GM18499 (cell line): ENCODE measurements around the gene HEXIM1.
A peak's percentile ranks its signal among the peaks of the same experiment; 100 is the strongest.

Source experiments
- ATAC-seq: cut with Tn5 transposase; IDR thresholded peaks from one replicate; pipeline ENCODE4 v1.9.1; 2021; ENCODE audit warnings: moderate number of reproducible peaks; ENCODE audit not compliant: insufficient read depth, unreplicated experiment

HEXIM1 gene

GRCh38 chr17:45144199-45145034, 3.9 kb upstream of the HEXIM1 start:
- no peak for ATAC-seq

- no peak for ATAC-seq
These were observed 3.3 kb upstream of the HEXIM1 start for GRCh38 chr17:45145035-45145389.

- no peak for ATAC-seq
These were observed 2.1 kb upstream of the HEXIM1 start for GRCh38 chr17:45146166-45146565.

- ATAC-seq, result no peak
These were observed 1.7 kb upstream of the HEXIM1 start for GRCh38 chr17:45146592-45146889.

GRCh38 chr17:45146890-45147580, 1.2 kb upstream of the HEXIM1 start:
- ATAC-seq, result no peak

GRCh38 chr17:45147581-45148182, 593 bp upstream of the HEXIM1 start:
- no peak for ATAC-seq

GRCh38 chr17:45149037-45149668, 878 bp downstream of the HEXIM1 start:
- no peak for ATAC-seq

GRCh38 chr17:45149669-45150664, 1.7 kb downstream of the HEXIM1 start:
- no peak for ATAC-seq

GRCh38 chr17:45150911-45151809, 2.9 kb downstream of the HEXIM1 start:
- no peak for ATAC-seq

GRCh38 chr17:45155029-45155428, 6.8 kb downstream of the HEXIM1 start:
- ATAC-seq, result no peak

- ATAC-seq, result no peak
These were observed 7.2 kb downstream of the HEXIM1 start for GRCh38 chr17:45155483-45155882.

GRCh38 chr17:45156242-45156641, 8.0 kb downstream of the HEXIM1 start:
- ATAC-seq, result no peak

- ATAC-seq, result peak; percentile 9
These were observed 12.4 kb downstream of the HEXIM1 start for GRCh38 chr17:45160447-45161287.

GRCh38 chr17:45161288-45162024, 13.2 kb downstream of the HEXIM1 start, which contains the start of gene HEXIM2:
HEXIM2 (plus strand) TSS chr17:45161875; CDS start chr17:45162794, 919 bp downstream.
- peak; percentile 83 for ATAC-seq

- ATAC-seq, result no peak
These were observed 13.9 kb downstream of the HEXIM1 start for GRCh38 chr17:45162025-45162687.

GRCh38 chr17:45164734-45165269, 16.5 kb downstream of the HEXIM1 start:
- no peak for ATAC-seq
